Measurements from ENCODE around the gene ARHGEF28.
A peak's percentile ranks its signal among the peaks of the same experiment; 100 is the strongest.

Gene ARHGEF28

GRCh38 chr5:73789851-73790281 lies 163.9 kb downstream of the ARHGEF28 start:
- H3K27ac ChIP-seq, result no peak overlapping the region
- H3K36me3 ChIP-seq, result no peaks in the 10 kb centered on the region
- no peaks in the 10 kb centered on the region for H3K9me3 ChIP-seq (ENCODE audit: severe bottlenecking)
- no peaks in the 10 kb centered on the region for H3K27me3 ChIP-seq (ENCODE audit: insufficient read depth, low read depth, severe bottlenecking)
- no peak for DNase-seq
- H3K4me3 ChIP-seq (ENCODE audit: low read depth, low read length), result no peak overlapping the region
- TF ChIP-seq CTCF (IDR thresholded peaks at IDR 0.05; ENCODE audit: low read depth, low read length), result no peak

DNA sequence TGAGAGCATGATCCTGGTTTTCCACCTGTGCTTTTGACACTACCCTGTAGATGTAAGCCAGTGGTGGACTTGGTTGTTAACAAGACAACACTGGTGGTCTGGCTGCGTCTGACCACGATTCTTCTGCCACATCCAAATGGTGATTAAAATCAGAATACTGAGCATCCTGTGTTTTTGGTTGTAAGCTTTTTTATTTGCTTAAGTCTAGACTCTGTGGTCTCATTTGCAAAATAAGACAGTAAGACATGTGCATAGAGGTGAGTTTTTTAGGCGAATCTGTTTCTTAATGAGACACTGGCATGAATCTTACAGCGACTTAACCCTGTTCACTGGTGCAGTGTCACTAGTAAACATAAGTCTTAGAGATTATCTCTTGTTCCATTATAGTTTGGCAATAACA lies 165.4 kb downstream of the ARHGEF28 start:
- Histone ChIP-seq H3K27me3 (ENCODE audit: insufficient read depth, low read depth, severe bottlenecking) (no peaks in the 10 kb centered on the region), H3K36me3 (no peaks in the 10 kb centered on the region), H3K27ac (no peak overlapping the region), H3K9me3 (ENCODE audit: severe bottlenecking) (no peaks in the 10 kb centered on the region), H3K4me3 (ENCODE audit: low read depth, low read length) (no peak overlapping the region)
- TF ChIP-seq CTCF (IDR thresholded peaks at IDR 0.05; ENCODE audit: low read depth, low read length), result no peak
- no peak for DNase-seq

DNA sequence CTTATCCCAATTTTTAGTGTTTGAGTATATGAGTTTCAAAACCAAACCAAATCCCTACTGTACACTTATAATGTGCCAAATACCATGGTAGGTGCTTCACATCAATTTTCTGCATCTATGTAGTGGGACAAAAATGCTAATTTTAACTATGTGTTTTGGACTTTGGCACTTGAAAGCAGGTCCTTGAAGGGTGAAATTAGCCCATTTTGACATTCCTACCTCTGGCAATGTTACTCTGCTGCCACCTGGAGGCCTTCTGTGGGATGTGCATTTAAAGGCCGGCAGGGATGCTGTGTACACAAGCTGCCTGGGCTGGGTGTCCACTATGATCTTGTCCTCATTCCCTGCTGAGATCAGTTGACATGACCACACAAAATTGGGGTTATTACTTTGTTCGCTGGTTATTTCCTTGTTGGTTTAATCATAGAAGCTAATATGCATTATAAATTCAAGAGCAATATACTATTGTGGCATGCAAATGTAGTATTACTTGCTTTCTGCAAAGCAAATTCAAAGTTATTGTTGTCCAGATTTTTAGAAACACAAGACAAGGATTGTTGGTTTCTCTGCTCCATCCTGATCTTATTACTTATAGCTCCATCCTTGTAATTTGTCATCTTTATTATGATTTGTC lies 166.8 kb downstream of the ARHGEF28 start:
- Histone ChIP-seq H3K36me3 (no peaks in the 10 kb centered on the region), H3K9me3 (ENCODE audit: severe bottlenecking) (no peaks in the 10 kb centered on the region), H3K27ac (no peak overlapping the region), H3K4me3 (ENCODE audit: low read depth, low read length) (no peak overlapping the region), H3K27me3 (ENCODE audit: insufficient read depth, low read depth, severe bottlenecking) (no peaks in the 10 kb centered on the region)
- TF ChIP-seq CTCF (IDR thresholded peaks at IDR 0.05; ENCODE audit: low read depth, low read length), result peak; percentile 88
- peak; percentile 70 for DNase-seq

- Histone ChIP-seq H3K27ac (no peak overlapping the region), H3K9me3 (ENCODE audit: severe bottlenecking) (no peaks in the 10 kb centered on the region), H3K4me3 (ENCODE audit: low read depth, low read length) (no peak overlapping the region), H3K27me3 (ENCODE audit: insufficient read depth, low read depth, severe bottlenecking) (no peaks in the 10 kb centered on the region), H3K36me3 (no peaks in the 10 kb centered on the region)
- no peak for TF ChIP-seq CTCF (IDR thresholded peaks at IDR 0.05; ENCODE audit: low read depth, low read length)
- no peak for DNase-seq
These were observed 167.9 kb downstream of the ARHGEF28 start for GRCh38 chr5:73793911-73794310.

DNA sequence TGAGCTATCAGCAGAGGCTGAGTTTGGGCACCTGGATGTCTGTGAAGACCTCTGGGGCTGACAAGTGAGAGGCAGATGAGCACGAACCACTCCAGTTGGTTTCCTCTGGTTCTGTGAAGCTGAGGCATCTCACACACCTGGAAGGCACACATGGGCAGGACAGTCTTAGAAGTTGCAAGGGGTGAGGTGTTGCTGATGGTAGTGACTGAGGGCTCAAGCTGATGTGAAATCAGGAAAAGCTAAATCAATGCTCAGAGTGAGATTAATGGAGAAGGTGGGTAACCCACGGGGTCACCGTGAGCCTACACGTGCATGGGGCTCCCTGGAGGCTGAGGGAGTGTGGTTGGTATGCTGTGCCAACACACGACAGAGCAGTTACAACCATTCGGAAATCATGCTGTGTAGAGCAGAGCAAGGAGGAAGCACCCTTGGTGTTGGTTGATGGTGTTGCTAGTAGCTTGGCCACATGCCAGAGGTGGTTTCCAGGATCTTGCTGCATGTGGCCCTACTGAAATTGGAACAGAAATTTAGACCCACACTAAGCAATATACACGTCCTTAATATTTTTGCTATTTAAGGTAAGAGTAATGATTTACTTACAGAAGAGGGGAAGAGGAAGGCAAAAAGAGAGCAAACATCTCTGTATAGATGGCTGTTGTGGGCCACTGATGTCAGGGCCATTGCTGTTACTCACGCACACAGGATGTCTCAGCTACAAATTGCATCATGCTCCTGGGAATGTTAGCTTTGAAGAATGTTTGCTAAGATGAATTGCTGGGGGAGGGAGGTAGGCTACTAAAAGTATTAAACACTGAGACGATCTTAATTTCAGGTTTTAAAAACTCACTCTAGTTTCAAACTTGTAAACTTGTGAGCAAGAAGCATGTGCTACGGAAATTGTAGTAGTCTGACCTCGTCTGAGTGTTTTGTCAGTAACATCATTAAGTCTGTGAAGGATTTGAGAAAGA lies 170.5 kb downstream of the ARHGEF28 start:
- H3K4me3 ChIP-seq (ENCODE audit: low read depth, low read length), result no peak overlapping the region
- H3K36me3 ChIP-seq, result no peaks in the 10 kb centered on the region
- no peaks in the 10 kb centered on the region for H3K9me3 ChIP-seq (ENCODE audit: severe bottlenecking)
- no peak overlapping the region for H3K27ac ChIP-seq
- no peaks in the 10 kb centered on the region for H3K27me3 ChIP-seq (ENCODE audit: insufficient read depth, low read depth, severe bottlenecking)
- TF ChIP-seq CTCF (IDR thresholded peaks at IDR 0.05; ENCODE audit: low read depth, low read length), result no peak
- no peak for DNase-seq
